ENCODE data around the gene SIGLEC14. TPM values are rescaled to one million over a fixed set of nuclear protein-coding genes. Genes with fewer than 3 reads are reported as not detected.
"Not testable (repeated sequence)": the region's sequence is repeated elsewhere in the genome, so short reads cannot be mapped to it uniquely, and the experiment has no call there.

SIGLEC14 gene, protein sequence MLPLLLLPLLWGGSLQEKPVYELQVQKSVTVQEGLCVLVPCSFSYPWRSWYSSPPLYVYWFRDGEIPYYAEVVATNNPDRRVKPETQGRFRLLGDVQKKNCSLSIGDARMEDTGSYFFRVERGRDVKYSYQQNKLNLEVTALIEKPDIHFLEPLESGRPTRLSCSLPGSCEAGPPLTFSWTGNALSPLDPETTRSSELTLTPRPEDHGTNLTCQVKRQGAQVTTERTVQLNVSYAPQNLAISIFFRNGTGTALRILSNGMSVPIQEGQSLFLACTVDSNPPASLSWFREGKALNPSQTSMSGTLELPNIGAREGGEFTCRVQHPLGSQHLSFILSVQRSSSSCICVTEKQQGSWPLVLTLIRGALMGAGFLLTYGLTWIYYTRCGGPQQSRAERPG
- total RNA-seq: 1.6 TPM
- polyA plus RNA-seq: 7.3 TPM
- long read RNA-seq, donor 1: 0 reads
- long read RNA-seq, donor 2, partial matches to known transcripts: 0 of 1 reads
- long read RNA-seq, donor 2, other reads (novel, unspliced or antisense): 0 of 1 reads
- long read RNA-seq, donor 3: 0 reads
- long read RNA-seq, donor 4: 0 reads
- long read RNA-seq, donor 5: 0 reads
- long read RNA-seq, donor 6: 0 reads
- long read RNA-seq, donor 7: 0 reads
- long read RNA-seq, donor 8: 0 reads
- long read RNA-seq, donor 9: 0 reads
- long read RNA-seq, donor 10: 0 reads

- not testable (repeated sequence) for DNase-seq (ENCODE audit: low read depth in 6 of 9, low spot score in 9 of 9); H3K36me3 ChIP-seq (ENCODE audit: control insufficient read depth in 2 of 2, insufficient read depth in 2 of 2, low read length in 1 of 2); H3K9me3 ChIP-seq (ENCODE audit: control insufficient read depth in 2 of 2, insufficient read depth in 1 of 2, low read length in 1 of 2); H3K27me3 ChIP-seq (ENCODE audit: control insufficient read depth in 2 of 2, insufficient read depth in 1 of 2, low read length in 1 of 2); H3K4me1 ChIP-seq (ENCODE audit: control insufficient read depth in 2 of 2, insufficient read depth in 2 of 2, low read length in 2 of 2); H3K27ac ChIP-seq (ENCODE audit: low read depth in 1 of 2, low read length in 1 of 2); H3K4me3 ChIP-seq (ENCODE audit: low read length in 2 of 2)
- 2% methylated on average over 3 of the region's 10 CpGs for WGBS
Observed at GRCh38 chr19:51646730-51647129, at the start of gene SIGLEC14. Gene SIGLEC14, minus strand, starts transcription at chr19:51646825. Its CDS starts 66 bp downstream, at chr19:51646759.

- 96% methylated on average over 14 of the region's 14 CpGs for WGBS
- no peak for DNase-seq (ENCODE audit: low read depth in 6 of 9, low spot score in 9 of 9)
Observed at GRCh38 chr19:51695702-51696315, 49.2 kb upstream of the SIGLEC14 start.

GRCh38 chr19:51695088-51695487 is 48.5 kb upstream of the SIGLEC14 start:
- WGBS: 94% methylated on average over 9 of the region's 9 CpGs
- peaks cover 5 to 13% of the 10 kb centered on the region in 2 donors for H3K4me1 ChIP-seq (ENCODE audit: control insufficient read depth in 2 of 2, insufficient read depth in 2 of 2, low read length in 2 of 2)
- no peak for DNase-seq (ENCODE audit: low read depth in 6 of 9, low spot score in 9 of 9)
- H3K36me3 ChIP-seq (ENCODE audit: control insufficient read depth in 2 of 2, insufficient read depth in 2 of 2, low read length in 1 of 2): no peaks in the 10 kb centered on the region
- peaks cover 4 to 6% of the 10 kb centered on the region in 2 donors for H3K27me3 ChIP-seq (ENCODE audit: control insufficient read depth in 2 of 2, insufficient read depth in 1 of 2, low read length in 1 of 2)
- H3K27ac ChIP-seq (ENCODE audit: low read depth in 1 of 2, low read length in 1 of 2): no peak overlapping the region
- no peaks in the 10 kb centered on the region for H3K9me3 ChIP-seq (ENCODE audit: control insufficient read depth in 2 of 2, insufficient read depth in 1 of 2, low read length in 1 of 2)
- no peak overlapping the region for H3K4me3 ChIP-seq (ENCODE audit: low read length in 2 of 2)

More at GRCh38 chr19:51695702-51696315, 49.2 kb upstream of the SIGLEC14 start:
- Histone ChIP-seq H3K36me3 (ENCODE audit: control insufficient read depth in 2 of 2, insufficient read depth in 2 of 2, low read length in 1 of 2) (no peaks in the 10 kb centered on the region), H3K27ac (ENCODE audit: low read depth in 1 of 2, low read length in 1 of 2) (no peak overlapping the region), H3K4me1 (ENCODE audit: control insufficient read depth in 2 of 2, insufficient read depth in 2 of 2, low read length in 2 of 2) (peaks cover 0 to 6% of the 10 kb centered on the region in 2 donors), H3K9me3 (ENCODE audit: control insufficient read depth in 2 of 2, insufficient read depth in 1 of 2, low read length in 1 of 2) (no peaks in the 10 kb centered on the region), H3K27me3 (ENCODE audit: control insufficient read depth in 2 of 2, insufficient read depth in 1 of 2, low read length in 1 of 2) (no peaks in the 10 kb centered on the region), H3K4me3 (ENCODE audit: low read length in 2 of 2) (no peak overlapping the region)

DNA sequence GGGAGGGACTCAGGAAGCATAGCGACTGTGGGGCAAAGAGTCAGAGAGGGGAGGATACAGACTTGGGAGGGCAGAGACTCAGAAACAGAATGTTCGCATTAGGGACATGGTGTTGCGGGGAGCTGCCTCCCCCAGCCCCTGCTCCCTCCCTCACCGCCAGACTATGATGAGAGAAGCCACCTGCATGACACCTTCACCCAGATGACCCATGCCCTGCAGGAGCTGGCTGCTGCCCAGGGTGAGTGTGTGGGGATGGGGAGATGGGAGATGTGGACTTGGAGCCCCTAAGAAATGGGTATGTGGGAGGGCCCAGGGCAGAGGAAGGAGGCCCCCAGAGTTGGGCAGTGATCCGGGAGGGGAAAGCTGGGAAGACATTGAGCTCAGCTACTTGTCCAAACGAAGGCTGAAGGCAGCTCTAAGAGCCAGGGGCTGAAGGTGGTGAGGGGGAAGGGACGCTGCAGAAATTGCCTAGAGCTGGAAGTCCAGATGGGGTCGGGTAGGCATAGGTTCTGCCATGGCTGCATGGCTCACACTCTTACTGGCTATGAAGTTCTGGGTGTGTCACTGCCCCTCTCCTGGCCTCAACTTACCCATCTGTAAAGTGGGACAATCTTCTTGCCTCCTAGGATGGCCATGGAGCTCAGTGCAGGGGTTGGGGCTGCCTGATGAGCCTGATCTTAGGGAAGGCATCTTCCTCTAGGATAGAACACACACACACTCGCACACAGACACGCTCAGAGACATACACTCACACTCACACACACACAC is 47.9 kb upstream of the SIGLEC14 start:
- Histone ChIP-seq H3K4me3 (ENCODE audit: low read length in 2 of 2) (no peak overlapping the region), H3K27me3 (ENCODE audit: control insufficient read depth in 2 of 2, insufficient read depth in 1 of 2, low read length in 1 of 2) (peaks cover 10 to 12% of the 10 kb centered on the region in 2 donors), H3K9me3 (ENCODE audit: control insufficient read depth in 2 of 2, insufficient read depth in 1 of 2, low read length in 1 of 2) (no peaks in the 10 kb centered on the region), H3K4me1 (ENCODE audit: control insufficient read depth in 2 of 2, insufficient read depth in 2 of 2, low read length in 2 of 2) (peaks cover 5 to 15% of the 10 kb centered on the region in 2 donors), H3K27ac (ENCODE audit: low read depth in 1 of 2, low read length in 1 of 2) (no peak overlapping the region), H3K36me3 (ENCODE audit: control insufficient read depth in 2 of 2, insufficient read depth in 2 of 2, low read length in 1 of 2) (no peaks in the 10 kb centered on the region)
- WGBS: 95% methylated on average over 10 of the region's 10 CpGs
- no peak for DNase-seq (ENCODE audit: low read depth in 6 of 9, low spot score in 9 of 9)

- Histone ChIP-seq H3K4me1 (ENCODE audit: control insufficient read depth in 2 of 2, insufficient read depth in 2 of 2, low read length in 2 of 2) (peaks cover 5 to 15% of the 10 kb centered on the region in 2 donors), H3K4me3 (ENCODE audit: low read length in 2 of 2) (no peak overlapping the region), H3K27ac (ENCODE audit: low read depth in 1 of 2, low read length in 1 of 2) (no peak overlapping the region), H3K9me3 (ENCODE audit: control insufficient read depth in 2 of 2, insufficient read depth in 1 of 2, low read length in 1 of 2) (no peaks in the 10 kb centered on the region), H3K36me3 (ENCODE audit: control insufficient read depth in 2 of 2, insufficient read depth in 2 of 2, low read length in 1 of 2) (no peaks in the 10 kb centered on the region), H3K27me3 (ENCODE audit: control insufficient read depth in 2 of 2, insufficient read depth in 1 of 2, low read length in 1 of 2) (peaks cover 15 to 19% of the 10 kb centered on the region in 2 donors)
- DNase-seq (ENCODE audit: low read depth in 6 of 9, low spot score in 9 of 9): no peak
- WGBS: 74% methylated on average over 2 of the region's 2 CpGs
Observed at GRCh38 chr19:51693819-51694218, 47.2 kb upstream of the SIGLEC14 start.

- H3K4me1 ChIP-seq (ENCODE audit: control insufficient read depth in 2 of 2, insufficient read depth in 2 of 2, low read length in 2 of 2): peaks cover 5 to 15% of the 10 kb centered on the region in 2 donors
- 96% methylated on average over 8 of the region's 8 CpGs for WGBS
- H3K36me3 ChIP-seq (ENCODE audit: control insufficient read depth in 2 of 2, insufficient read depth in 2 of 2, low read length in 1 of 2): no peaks in the 10 kb centered on the region
- DNase-seq (ENCODE audit: low read depth in 6 of 9, low spot score in 9 of 9): no peak
- H3K27ac ChIP-seq (ENCODE audit: low read depth in 1 of 2, low read length in 1 of 2): no peak within 1 kb of the TSS
- H3K4me3 ChIP-seq (ENCODE audit: low read length in 2 of 2): no peak within 1 kb of the TSS
- H3K27me3 ChIP-seq (ENCODE audit: control insufficient read depth in 2 of 2, insufficient read depth in 1 of 2, low read length in 1 of 2): peaks cover 15 to 24% of the 10 kb centered on the region in 2 donors
- H3K9me3 ChIP-seq (ENCODE audit: control insufficient read depth in 2 of 2, insufficient read depth in 1 of 2, low read length in 1 of 2): no peaks in the 10 kb centered on the region
Observed at GRCh38 chr19:51693260-51693659, 46.6 kb upstream of the SIGLEC14 start, which contains the start of gene SPACA6. Gene SPACA6, plus strand, starts transcription at chr19:51693330. Its CDS starts 197 bp downstream, at chr19:51693527.

DNA sequence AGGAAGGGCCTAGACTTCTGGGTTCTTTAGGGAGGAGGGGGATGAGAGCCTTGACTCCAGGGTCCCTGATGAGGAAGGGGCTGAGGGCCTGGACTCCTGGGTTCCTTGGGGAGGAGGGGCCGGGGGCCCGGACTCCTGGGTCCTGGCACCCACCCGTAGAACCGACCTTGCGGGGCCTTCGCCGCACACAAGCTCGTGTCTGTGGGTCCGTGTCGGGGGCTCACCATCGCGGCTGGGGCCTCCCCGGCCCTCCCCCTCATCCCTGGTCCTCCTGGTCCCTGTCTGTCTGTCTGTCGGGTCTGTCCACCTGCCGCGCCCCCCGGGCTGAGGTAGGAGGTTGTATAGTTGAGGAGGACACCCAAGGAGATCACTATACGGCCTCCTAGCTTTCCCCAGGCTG is 45.8 kb upstream of the SIGLEC14 start:
- Histone ChIP-seq H3K36me3 (ENCODE audit: control insufficient read depth in 2 of 2, insufficient read depth in 2 of 2, low read length in 1 of 2) (no peaks in the 10 kb centered on the region), H3K27me3 (ENCODE audit: control insufficient read depth in 2 of 2, insufficient read depth in 1 of 2, low read length in 1 of 2) (peaks cover 23 to 32% of the 10 kb centered on the region in 2 donors), H3K4me1 (ENCODE audit: control insufficient read depth in 2 of 2, insufficient read depth in 2 of 2, low read length in 2 of 2) (peaks cover 5 to 15% of the 10 kb centered on the region in 2 donors), H3K9me3 (ENCODE audit: control insufficient read depth in 2 of 2, insufficient read depth in 1 of 2, low read length in 1 of 2) (no peaks in the 10 kb centered on the region), H3K27ac (ENCODE audit: low read depth in 1 of 2, low read length in 1 of 2) (no peak overlapping the region), H3K4me3 (ENCODE audit: low read length in 2 of 2) (no peak overlapping the region)
- WGBS: 96% methylated on average over 18 of the region's 18 CpGs
- no peak for DNase-seq (ENCODE audit: low read depth in 6 of 9, low spot score in 9 of 9)

DNA sequence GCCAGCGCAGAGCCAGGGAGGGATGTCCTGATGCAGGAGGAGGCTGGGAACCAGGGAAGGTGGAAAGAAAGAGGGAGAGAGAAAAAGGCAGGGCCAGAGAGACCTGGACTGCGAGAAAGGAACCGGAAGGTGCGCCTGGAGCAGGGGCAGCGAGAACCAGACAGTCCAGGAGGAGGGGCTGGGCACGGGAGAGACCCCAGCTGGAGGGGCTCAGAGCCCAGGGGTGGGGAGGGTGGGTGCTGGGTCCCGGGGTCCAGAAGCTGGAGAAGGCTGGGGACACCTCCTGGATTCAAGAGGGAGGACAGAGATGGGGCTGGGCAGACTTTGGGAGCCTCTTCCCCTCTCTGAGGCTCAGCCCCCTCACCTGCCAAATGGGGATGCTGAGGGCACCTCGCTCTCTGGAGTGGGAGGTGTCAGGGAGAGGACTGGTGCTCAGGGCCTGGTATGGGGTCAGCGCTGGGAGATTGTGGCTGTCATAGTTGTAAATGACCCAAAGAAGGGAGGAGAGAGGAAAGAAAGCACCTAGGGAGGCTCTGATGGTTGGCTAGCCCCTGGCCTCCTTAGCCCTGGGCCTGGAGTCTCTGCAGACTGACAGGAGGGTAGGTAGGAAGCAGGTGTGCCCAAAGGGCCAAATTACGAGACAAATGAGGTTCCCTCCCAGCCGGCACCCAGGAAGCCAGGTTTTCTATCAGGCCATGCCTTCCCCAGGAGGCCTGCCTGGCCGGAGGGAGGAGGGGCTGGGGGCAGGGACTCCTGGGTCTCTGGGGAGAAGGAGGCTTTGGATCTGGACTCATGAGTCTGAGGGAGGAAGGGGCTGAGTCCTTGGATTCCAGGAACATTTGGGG is 45.2 kb upstream of the SIGLEC14 start:
- H3K9me3 ChIP-seq (ENCODE audit: control insufficient read depth in 2 of 2, insufficient read depth in 1 of 2, low read length in 1 of 2): no peaks in the 10 kb centered on the region
- WGBS: 77% methylated on average over 12 of the region's 12 CpGs
- peaks cover 5 to 15% of the 10 kb centered on the region in 2 donors for H3K4me1 ChIP-seq (ENCODE audit: control insufficient read depth in 2 of 2, insufficient read depth in 2 of 2, low read length in 2 of 2)
- no peaks in the 10 kb centered on the region for H3K36me3 ChIP-seq (ENCODE audit: control insufficient read depth in 2 of 2, insufficient read depth in 2 of 2, low read length in 1 of 2)
- peaks cover 23 to 36% of the 10 kb centered on the region in 2 donors for H3K27me3 ChIP-seq (ENCODE audit: control insufficient read depth in 2 of 2, insufficient read depth in 1 of 2, low read length in 1 of 2)
- no peak overlapping the region for H3K27ac ChIP-seq (ENCODE audit: low read depth in 1 of 2, low read length in 1 of 2)
- DNase-seq (ENCODE audit: low read depth in 6 of 9, low spot score in 9 of 9): no peak
- H3K4me3 ChIP-seq (ENCODE audit: low read length in 2 of 2): no peak overlapping the region

All from thymus (tissue), 14 donors.